Stimulated activated CD4-positive, alpha-beta T cell treated with anti-CD3 and anti-CD28 coated beads, TNF-alpha, amount 100 ng/mL, for 24 hours (primary cell): ENCODE data around the gene FBXO3.

ENCODE experiments used
- DNase-seq, 3 experiments: peaks; one replicate each; pipeline ENCODE4 v3.0.0-alpha.2; 2020; ENCODE audit warnings: low read depth in 3 of 3

The FBXO3 gene

GRCh38 chr11:33701302-33702230 is 72.8 kb downstream of the FBXO3 start:
- no peak for DNase-seq

- DNase-seq: peak; percentile 82 to 94 (median 92)
Measured at GRCh38 chr11:33700502-33701271, 73.6 kb downstream of the FBXO3 start, which contains the start of gene C11orf91. TSS of gene C11orf91 (minus strand) at chr11:33700826. CDS start at chr11:33700740, 86 bp downstream.

GRCh38 chr11:33700063-33700501 is 74.2 kb downstream of the FBXO3 start:
- DNase-seq: no peak

DNA sequence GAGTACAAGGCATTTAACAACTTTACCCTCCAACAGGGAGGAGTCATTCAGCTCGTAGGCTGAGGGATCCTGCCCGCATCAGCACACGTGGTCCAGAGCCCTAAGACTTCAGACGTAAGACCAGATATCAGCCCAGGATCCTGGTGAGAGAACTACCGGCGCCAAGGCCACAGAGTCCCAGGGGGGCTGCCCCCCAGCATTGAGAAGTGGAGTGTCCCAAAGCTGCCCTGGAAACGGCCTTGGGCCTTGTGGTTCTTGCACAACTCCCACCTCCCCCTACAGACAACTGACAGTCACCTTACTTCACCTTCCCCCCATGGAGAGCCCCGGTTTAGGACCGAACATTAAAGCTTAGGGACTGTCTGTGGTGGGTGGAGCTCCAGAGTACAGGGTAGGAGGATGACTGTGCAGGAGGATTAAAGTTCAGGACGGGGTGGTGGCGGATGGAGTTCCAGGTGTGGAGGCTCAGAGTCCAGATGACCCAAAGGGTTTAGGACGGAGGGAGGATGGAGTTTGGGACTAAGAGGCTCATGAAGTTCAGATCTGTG is 74.7 kb downstream of the FBXO3 start:
- DNase-seq: no peak

DNA sequence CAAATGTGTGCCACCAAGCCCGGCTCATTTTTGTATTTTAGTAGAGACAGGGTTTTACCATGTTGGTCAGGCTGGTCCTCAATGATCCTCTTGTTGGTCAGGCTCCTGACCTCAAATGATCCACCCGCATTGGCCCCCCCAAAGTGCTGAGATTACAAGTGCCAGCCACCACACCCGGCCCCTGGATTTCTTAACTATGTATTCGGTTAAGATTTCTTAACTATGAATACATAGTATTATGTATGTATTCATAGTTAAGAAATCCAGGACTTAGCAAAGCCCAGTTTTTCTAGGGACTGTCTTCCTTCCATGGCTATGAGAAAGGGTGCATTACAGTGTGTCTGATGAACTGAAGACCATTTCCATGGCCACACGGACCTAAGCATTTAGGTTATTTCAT is 75.4 kb downstream of the FBXO3 start:
- DNase-seq: no peak

DNA sequence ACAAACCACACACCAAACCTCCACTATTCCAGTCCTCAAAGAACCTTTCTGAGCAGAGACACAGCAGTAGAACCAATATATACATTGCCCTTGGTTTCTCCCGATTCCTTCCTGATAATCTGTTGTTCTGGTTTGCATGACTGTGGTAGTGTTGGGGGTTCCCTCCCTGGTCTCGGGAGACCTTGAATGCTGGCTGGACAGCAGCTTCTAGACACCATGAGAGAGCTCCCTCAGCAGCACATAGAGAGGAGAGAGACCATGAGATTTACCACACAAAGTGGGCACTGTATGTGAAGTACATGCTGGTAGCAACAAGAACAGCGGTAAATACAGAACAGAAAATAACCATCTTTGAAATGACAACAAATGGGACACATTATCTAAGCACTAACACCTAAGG is 76.3 kb downstream of the FBXO3 start:
- no peak for DNase-seq

DNA sequence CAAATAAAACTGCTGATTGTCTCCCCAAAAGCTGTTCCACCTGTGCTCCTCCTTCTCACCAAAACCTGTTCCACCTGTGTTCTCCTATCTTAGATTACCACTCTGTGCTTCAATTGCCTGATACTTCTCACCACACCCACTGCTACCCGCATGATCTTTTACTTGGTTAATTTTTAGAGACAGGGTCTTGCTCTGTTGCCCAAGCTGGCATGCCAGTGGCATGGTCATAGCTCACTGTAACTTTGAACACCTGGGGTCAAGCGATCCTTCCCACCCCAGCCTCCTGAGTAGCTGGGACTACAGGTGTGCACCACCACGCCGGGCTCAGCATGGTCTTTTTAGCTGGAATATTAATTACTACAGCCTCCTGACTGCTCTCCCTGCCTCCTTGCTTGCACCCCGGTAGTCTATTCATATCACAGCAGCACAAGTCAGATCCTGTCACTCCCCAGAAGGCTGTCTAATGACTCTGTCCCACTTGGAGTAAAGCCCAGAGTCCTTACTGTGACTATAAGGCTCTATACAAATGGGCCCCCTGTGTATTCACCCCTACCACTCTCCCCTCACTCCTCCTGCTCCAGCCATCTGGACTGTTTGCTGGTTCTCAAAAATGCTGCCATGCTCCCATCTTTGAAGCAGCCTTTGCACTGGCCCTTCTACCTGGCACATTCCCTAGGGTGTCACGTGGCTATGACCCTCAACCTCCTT is 77.2 kb downstream of the FBXO3 start:
- no peak for DNase-seq

DNA sequence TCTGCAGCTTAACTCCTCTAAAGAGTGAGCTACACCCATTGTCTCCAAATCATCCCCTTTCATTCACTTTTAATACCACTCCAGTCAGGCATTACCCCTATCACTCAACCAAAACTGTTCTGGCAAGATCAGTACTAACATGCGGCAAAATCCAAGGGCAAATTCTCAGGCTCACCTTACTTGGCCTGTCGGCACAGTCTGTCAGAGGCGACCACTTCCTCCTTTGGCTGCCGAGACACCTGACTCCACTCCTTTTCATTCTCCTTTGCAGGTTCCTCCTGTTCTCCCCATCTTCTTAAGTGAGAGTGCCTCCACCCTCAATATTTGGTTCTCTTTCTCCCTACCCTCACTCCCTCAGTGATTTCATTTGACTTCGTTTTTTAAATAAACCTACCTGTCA is 77.9 kb downstream of the FBXO3 start:
- DNase-seq: no peak

GRCh38 chr11:33695051-33695566 is 79.2 kb downstream of the FBXO3 start:
- no peak for DNase-seq

DNA sequence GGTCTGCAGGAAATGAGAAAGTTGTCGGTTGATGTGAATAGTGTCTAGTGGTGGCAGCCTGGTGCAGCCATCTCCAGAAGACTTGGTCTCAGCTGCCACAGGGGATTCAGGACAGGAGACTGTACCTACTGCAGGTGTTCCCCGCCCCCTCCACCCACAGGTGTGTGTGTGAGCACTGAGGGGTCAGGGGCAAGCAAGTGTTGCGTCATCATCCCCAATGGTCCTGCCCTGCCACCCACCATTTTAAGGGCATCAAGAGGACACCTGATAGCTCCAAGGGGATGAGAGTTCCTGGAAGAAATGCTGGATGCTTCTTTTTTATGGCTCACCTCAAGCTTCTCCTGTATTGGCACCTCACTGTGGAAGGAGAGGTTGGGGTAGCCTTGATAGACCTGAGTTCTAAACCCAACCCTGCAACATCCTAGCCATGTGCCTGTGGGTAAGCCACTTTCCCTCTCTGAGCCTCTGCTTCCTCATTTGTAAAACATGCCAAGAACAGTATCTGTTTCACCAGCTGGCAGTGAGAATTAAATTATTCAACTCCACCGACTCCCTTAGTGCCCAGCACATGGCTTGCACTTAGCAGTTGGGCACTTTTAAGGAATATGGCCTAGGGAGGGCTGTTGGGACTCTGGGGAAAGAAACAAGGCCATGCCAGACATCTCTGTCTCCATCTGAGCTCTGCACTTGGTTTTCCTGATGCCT is 79.8 kb downstream of the FBXO3 start:
- DNase-seq: no peak

DNA sequence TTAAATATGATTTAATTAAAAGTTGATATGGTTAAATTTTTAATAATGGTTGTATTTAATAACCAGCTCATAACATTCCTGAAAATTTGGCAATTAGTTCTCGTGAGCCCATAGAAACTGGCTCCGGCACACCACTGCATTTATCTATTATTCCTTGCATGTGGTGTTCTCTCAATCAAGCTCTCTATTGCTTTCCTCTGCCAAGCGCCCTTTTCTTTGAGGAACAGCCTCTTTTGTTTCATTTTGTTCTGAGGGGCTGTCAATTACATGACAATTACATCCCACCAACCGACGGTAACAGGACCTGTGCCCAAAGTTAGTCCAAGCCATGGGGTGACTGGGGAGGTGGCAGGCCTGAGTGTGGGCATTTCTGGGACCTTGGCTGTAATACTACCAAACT is 81.8 kb downstream of the FBXO3 start:
- DNase-seq: no peak

DNA sequence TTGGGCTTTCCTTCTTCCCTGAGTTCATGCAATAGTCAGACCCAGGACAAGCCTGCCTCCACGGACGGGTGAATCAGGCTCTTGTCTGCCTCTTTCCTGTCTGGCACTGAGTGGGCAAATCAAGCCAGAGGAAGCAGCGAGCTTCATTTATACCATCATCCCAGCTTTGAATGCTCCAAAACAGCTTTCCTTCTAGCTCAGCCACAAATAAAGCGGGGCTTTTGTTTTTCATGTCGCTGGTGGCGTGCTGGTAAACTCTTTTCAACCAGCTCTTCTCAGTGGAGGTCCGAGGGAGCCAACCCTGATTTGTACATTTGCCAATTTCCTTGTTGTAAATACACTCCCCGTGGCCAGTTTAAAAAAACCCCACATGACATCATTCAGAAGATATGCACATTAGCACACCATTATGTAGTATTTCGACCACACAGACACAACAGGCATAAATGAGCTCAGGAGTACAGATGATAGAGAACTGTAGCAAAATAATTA is 82.3 kb downstream of the FBXO3 start:
- no peak for DNase-seq

DNA sequence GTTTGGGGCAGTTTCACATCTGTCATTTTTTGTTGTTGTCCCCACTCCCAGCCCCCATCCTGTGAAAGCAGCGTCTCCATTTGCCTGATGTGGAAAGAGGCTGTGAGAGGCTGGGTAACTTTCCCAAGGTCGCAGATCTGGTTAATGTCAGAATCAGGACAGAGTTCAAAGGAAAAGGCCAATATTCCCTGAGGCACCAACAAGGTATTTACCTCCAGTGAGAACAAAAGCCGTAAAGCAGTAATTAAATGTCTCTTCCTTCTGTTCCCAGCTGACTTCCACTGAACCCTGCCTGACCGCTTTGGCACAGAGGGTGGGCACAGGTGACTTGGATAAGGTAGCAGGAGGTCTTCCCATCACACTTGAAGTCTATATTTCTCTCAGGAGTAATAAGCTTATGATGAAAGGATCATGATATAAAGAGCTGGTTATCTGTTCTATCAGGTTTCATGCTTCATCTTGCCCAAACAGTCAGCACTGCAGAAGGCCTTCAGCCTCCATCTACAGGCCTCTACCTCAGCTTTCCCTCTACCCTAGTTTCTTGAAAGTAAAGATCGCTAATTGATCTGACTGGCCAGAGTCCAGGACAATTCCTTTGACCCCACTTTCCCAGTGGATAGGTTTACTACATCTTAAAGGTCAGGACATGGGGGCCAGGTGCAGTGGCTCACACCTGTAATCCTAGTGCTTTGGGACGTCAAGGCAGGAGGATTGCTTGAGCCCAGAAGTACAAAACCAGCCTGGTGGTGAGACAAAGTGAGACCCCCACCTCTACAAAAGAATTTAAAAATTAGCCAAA is 83.1 kb downstream of the FBXO3 start:
- DNase-seq: no peak
